ENCODE measurements around the gene PRDM7. TPM values are rescaled to one million over a fixed set of nuclear protein-coding genes. Genes with fewer than 3 reads are reported as not detected.
"Not testable (repeated sequence)": the region's sequence is repeated elsewhere in the genome, so short reads cannot be mapped to it uniquely, and the experiment has no call there.

PRDM7 gene
- total RNA-seq, 1 experiment from 2014 or later = not detected

GRCh38 chr16:90100790-90101189, 23.7 kb upstream of the PRDM7 start:
- H2AFZ ChIP-seq (ENCODE audit: low read length); H2BK120ac ChIP-seq (ENCODE audit: low read depth, low read length, poor library complexity, severe bottlenecking); H3K18ac ChIP-seq (ENCODE audit: insufficient read length, low read depth, low read length); H3K14ac ChIP-seq (ENCODE audit: insufficient read depth, low read length); H3K9me3 Mint-ChIP-seq; H4K20me1 ChIP-seq (ENCODE audit: control insufficient read depth, insufficient read depth, insufficient read length); H3K23me2 ChIP-seq (ENCODE audit: insufficient read length, low read depth, low read length, poor library complexity, severe bottlenecking); H3T11ph ChIP-seq (ENCODE audit: low read length); H3K56ac ChIP-seq (ENCODE audit: insufficient read length, low read depth, low read length); H3K79me2 ChIP-seq (ENCODE audit: insufficient read depth, low read length); H3K36me3 Mint-ChIP-seq (ENCODE audit: insufficient read depth in 1 of 3, low read depth in 3 of 3); H2BK15ac ChIP-seq (ENCODE audit: low read depth, low read length); H4K8ac ChIP-seq (replicated peaks; ENCODE audit: insufficient read length, low read depth, low read length); H2BK12ac ChIP-seq (ENCODE audit: insufficient read length, low read depth, low read length); H3K27ac ChIP-seq (ENCODE audit: insufficient read length, low read depth, low read length); H4K5ac ChIP-seq (ENCODE audit: insufficient read length, low read depth, low read length); H3K4ac ChIP-seq (ENCODE audit: low read depth, low read length); H3K4me3 Mint-ChIP-seq; H3K9ac ChIP-seq (ENCODE audit: extremely low read depth, insufficient read length, low read length); DNase-seq; H3K4me2 ChIP-seq (ENCODE audit: insufficient read depth, insufficient read length, low read length); H4K91ac ChIP-seq (ENCODE audit: insufficient read length, low read depth, low read length); H3K4me1 ChIP-seq (ENCODE audit: insufficient read depth, low read length); H2AK5ac ChIP-seq (ENCODE audit: insufficient read length, low read length); H3K23ac ChIP-seq (ENCODE audit: insufficient read length, low read depth, low read length); H3K27me3 ChIP-seq (ENCODE audit: insufficient read depth, low read length); H3K79me1 ChIP-seq (ENCODE audit: insufficient read depth, low read depth, low read length, poor library complexity, severe bottlenecking); H3K9me3 ChIP-seq (ENCODE audit: control insufficient read depth, low read depth, low read length); H2BK20ac ChIP-seq (ENCODE audit: low read depth, low read length, poor library complexity, severe bottlenecking); H2BK5ac ChIP-seq (ENCODE audit: insufficient read length, low read length); H3K27ac Mint-ChIP-seq: not testable (repeated sequence)
- peaks cover 15% of the 10 kb centered on the region for H3K27me3 Mint-ChIP-seq (ENCODE audit: low read depth)
- H3K4me1 Mint-ChIP-seq = peaks cover 5 to 14% of the 10 kb centered on the region in 2 experiments; a peak in 3 of 4 replicates
- no CpG with 5 or more reads among the region's 4 CpGs for WGBS (ENCODE audit: extremely low coverage, insufficient read length, low lambda C conversion rate)

DNA sequence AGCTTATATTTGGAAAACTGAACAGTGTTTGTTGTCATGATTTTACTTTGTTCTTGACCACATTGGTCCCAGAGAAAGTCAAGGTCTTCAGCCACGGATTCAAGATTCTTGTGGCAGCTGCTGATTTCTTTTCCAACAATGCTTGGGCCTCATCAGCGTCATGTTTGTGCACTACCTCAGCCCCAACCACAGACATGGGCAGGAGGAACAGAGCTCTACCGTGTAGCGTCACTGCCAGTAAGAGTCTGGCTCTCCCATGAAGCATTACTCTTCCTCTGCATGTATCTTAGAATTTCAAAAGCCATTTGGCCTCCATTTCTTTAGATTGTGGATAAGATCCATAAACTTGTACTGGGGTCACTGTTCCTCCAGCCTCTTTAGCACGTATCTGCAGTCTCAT, 23.1 kb upstream of the PRDM7 start:
- WGBS (ENCODE audit: extremely low coverage, insufficient read length, low lambda C conversion rate) = no CpG with 5 or more reads among the region's 5 CpGs
- H3T11ph ChIP-seq (ENCODE audit: low read length); H3K9ac ChIP-seq (ENCODE audit: extremely low read depth, insufficient read length, low read length); H4K20me1 ChIP-seq (ENCODE audit: control insufficient read depth, insufficient read depth, insufficient read length); H3K14ac ChIP-seq (ENCODE audit: insufficient read depth, low read length); H3K27ac ChIP-seq (ENCODE audit: insufficient read length, low read depth, low read length); H2AFZ ChIP-seq (ENCODE audit: low read length); H2BK5ac ChIP-seq (ENCODE audit: insufficient read length, low read length); DNase-seq; H3K4me1 ChIP-seq (ENCODE audit: insufficient read depth, low read length); H2BK20ac ChIP-seq (ENCODE audit: low read depth, low read length, poor library complexity, severe bottlenecking); H3K56ac ChIP-seq (ENCODE audit: insufficient read length, low read depth, low read length); H3K27ac Mint-ChIP-seq; H2AK5ac ChIP-seq (ENCODE audit: insufficient read length, low read length); H3K23ac ChIP-seq (ENCODE audit: insufficient read length, low read depth, low read length); H2BK15ac ChIP-seq (ENCODE audit: low read depth, low read length); H3K4me2 ChIP-seq (ENCODE audit: insufficient read depth, insufficient read length, low read length); H3K9me3 ChIP-seq (ENCODE audit: control insufficient read depth, low read depth, low read length); H3K79me2 ChIP-seq (ENCODE audit: insufficient read depth, low read length); H4K8ac ChIP-seq (replicated peaks; ENCODE audit: insufficient read length, low read depth, low read length); H3K79me1 ChIP-seq (ENCODE audit: insufficient read depth, low read depth, low read length, poor library complexity, severe bottlenecking); H3K18ac ChIP-seq (ENCODE audit: insufficient read length, low read depth, low read length); H2BK12ac ChIP-seq (ENCODE audit: insufficient read length, low read depth, low read length); H2BK120ac ChIP-seq (ENCODE audit: low read depth, low read length, poor library complexity, severe bottlenecking); H4K5ac ChIP-seq (ENCODE audit: insufficient read length, low read depth, low read length); H3K9me3 Mint-ChIP-seq; H4K91ac ChIP-seq (ENCODE audit: insufficient read length, low read depth, low read length); H3K4me3 Mint-ChIP-seq; H3K23me2 ChIP-seq (ENCODE audit: insufficient read length, low read depth, low read length, poor library complexity, severe bottlenecking); H3K4ac ChIP-seq (ENCODE audit: low read depth, low read length); H3K36me3 Mint-ChIP-seq (ENCODE audit: insufficient read depth in 1 of 3, low read depth in 3 of 3); H3K27me3 ChIP-seq (ENCODE audit: insufficient read depth, low read length): not testable (repeated sequence)
- Mint-ChIP-seq H3K27me3 (ENCODE audit: low read depth) (peaks cover 11% of the 10 kb centered on the region), H3K4me1 (peaks cover 5 to 14% of the 10 kb centered on the region in 2 experiments; a peak in 3 of 4 replicates)

Measured in H9 (cell line).